Ascending aorta (tissue), 2 donors: ENCODE measurements around the gene WWP2. TPM values are rescaled to one million over a fixed set of nuclear protein-coding genes. Genes with fewer than 3 reads are reported as not detected.
"Not testable (repeated sequence)": the region's sequence is repeated elsewhere in the genome, so short reads cannot be mapped to it uniquely, and the experiment has no call there.

ENCODE experiments used
- DNase-seq, 2 donors: peaks; one replicate each; pipeline ENCODE4 v3.0.0-alpha.2; 2019; ENCODE audit warnings: low spot score in 2 of 2
- H3K27ac ChIP-seq, 2 donors: fragments of 200-600 bp; sonication (generic); one replicate each; pipeline ENCODE4 v1.5.1; 2016 to 2017; ENCODE audit warnings: mild to moderate bottlenecking in 1 of 2
- H3K27me3 ChIP-seq: fragments of 200-600 bp; sonication (generic); one replicate; pipeline ENCODE4 v1.5.1; 2017
- H3K36me3 ChIP-seq, 2 donors: fragments of 200-600 bp; sonication (generic); one replicate each; pipeline ENCODE4 v1.5.1; 2016
- H3K4me1 ChIP-seq, 2 donors: fragments of 200-600 bp; sonication (generic); one replicate each; pipeline ENCODE4 v1.5.1; 2016 to 2017; ENCODE audit warnings: mild to moderate bottlenecking in 1 of 2
- H3K4me3 ChIP-seq, 2 donors: fragments of 200-600 bp; sonication (generic); one replicate each; pipeline ENCODE4 v1.5.1; 2016 to 2017; ENCODE audit warnings: mild to moderate bottlenecking in 1 of 2
- H3K9me3 ChIP-seq, 2 donors: fragments of 200-600 bp; sonication (generic); one replicate each; pipeline ENCODE4 v1.5.1; 2016
- CTCF ChIP-seq, 3 experiments: fragments of 200-600 bp in 2 of 3; fragments of 450-650 bp in 1 of 3; sonication (generic) in 2 of 3; IDR thresholded peaks; one replicate each; pipeline ENCODE4 v1.5.1; 2016 to 2019; ENCODE audit warnings: antibody characterized with exemption in 3 of 3, mild to moderate bottlenecking in 1 of 3, moderate library complexity in 1 of 3
- intact Hi-C: fragments of 100-400 bp; cut with DNase I; formaldehyde crosslinking; loops from one replicate; pipeline ENCODE4 v1.15.1; 2023
- total RNA-seq: library from RNA; depleted of rRNA; stranded (reverse); fragments of >200 nt; gene quantifications from one replicate; pipeline ENCODE4 v1.1.0, GENCODE V29; 2016

Gene WWP2
- total RNA-seq, 1 donor from 2014 or later: 71.2 TPM

DNA sequence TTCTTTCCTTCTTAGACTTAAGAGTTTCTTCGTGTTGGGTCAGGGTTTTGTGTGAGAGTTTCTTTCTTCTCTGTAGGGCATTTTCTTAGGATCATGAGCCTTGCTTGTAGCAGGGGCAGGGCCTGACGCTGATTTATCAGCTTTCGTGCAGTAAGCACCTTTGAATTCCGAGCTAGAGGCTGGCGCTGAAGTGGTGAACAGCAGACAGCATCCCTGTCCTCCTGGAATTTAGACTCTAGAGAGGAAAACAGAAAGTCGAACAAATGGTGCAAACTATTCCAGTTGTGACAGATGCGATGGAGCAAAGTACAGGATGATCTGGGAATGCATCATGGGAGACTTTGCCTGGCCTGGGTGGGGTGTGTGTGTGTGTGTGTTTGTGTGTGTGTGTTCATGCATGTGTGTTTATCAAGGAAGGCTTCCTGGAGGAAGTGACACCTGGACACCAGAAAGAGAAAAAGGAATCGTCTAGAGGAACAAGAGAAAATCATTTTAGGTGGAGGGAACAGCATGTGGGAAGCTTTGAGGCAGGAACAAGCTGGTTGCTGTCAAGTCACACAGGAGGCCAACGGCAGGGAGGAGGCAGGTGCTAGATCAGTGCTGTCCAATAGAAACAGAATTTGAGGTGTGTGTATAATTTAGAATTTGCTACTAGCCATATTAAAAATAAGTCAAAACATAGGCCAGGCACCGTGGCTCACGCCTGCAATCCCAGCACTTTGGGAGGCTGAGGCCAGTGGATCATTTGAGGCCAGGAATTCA, 60.2 kb downstream of the WWP2 start:
- no peak for TF ChIP-seq CTCF (IDR thresholded peaks at IDR 0.05)
- H3K4me1 ChIP-seq: peaks cover 4 to 14% of the 10 kb centered on the region in 2 donors
- no peaks in the 10 kb centered on the region for H3K9me3 ChIP-seq
- peak overlapping the region; percentile 75 to 84 for H3K27ac ChIP-seq
- no peaks in the 10 kb centered on the region for H3K27me3 ChIP-seq
- H3K4me3 ChIP-seq: no peak overlapping the region
- H3K36me3 ChIP-seq: peaks cover 0 to 2% of the 10 kb centered on the region in 2 donors
- DNase-seq: no peak
- intact Hi-C loops: no loop called here

DNA sequence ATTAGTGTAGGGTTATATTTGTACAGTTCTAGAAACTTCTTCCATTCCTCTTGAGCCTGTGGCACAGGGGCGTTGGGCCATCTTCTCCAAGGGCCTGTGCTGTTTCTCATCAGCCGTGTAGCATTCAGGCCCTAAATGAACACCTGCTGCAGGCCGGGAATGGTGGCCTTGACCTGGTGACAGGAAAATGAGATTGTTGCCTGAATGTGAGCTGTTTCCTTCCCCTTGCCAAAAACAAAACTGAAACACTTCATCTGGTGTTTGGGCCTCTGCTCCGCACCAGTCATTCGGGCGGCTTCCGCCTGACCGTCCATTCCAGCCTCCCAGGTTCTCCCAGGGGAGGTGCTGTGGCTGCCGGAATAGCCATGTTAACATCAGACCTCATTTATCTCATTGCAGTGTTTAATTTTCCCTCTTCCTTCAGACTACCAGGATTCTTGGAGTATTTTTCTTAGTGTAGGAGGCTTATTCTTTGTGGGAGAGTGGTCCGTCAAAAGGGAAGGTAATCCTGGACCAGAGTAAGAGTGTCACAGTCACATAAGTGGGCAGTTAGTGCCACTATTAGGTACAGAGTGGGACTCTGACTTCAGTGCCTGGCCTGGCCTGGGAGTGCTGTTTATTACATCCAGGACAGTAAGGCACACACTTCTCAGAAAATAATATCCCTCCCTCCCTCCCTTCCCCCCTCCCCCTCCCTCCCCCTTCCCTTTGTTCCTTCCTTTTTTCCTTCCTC, 61.9 kb downstream of the WWP2 start:
- Histone ChIP-seq H3K4me3 (peak overlapping the region in 1 of 2 donors; percentile 5), H3K27ac (peak overlapping the region; percentile 31 to 49), H3K9me3 (no peaks in the 10 kb centered on the region), H3K36me3 (no peaks in the 10 kb centered on the region), H3K27me3 (no peaks in the 10 kb centered on the region), H3K4me1 (peaks cover 4 to 14% of the 10 kb centered on the region in 2 donors)
- no peak for TF ChIP-seq CTCF (IDR thresholded peaks at IDR 0.05)
- DNase-seq: no peak
- intact Hi-C loops: no loop called here

GRCh38 chr16:69824564-69825142, 62.5 kb downstream of the WWP2 start:
- peak overlapping the region in 1 of 2 donors; percentile 49 for H3K27ac ChIP-seq
- DNase-seq, H3K9me3 ChIP-seq, H3K36me3 ChIP-seq, intact Hi-C loops, H3K27me3 ChIP-seq, H3K4me3 ChIP-seq: not testable (repeated sequence)
- peaks cover 4 to 14% of the 10 kb centered on the region in 2 donors for H3K4me1 ChIP-seq

DNA sequence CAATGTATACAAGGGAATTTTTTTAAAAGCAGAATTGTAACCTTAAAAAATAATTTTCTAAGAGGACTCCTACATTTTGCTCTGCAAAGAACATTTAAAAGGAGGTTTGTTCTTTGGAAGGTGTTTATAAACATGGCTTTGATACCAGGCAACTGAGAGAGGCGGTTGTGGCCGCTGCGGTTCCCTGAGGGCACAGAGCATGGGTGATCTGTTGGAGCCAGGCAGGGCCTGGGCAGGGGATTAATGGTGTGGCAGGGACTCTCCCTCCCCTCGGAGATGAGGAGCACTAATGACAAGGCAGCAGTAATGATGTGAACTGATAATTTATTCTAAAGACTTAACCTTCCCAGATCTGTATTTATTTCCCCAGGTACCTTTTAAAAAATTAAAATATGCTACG, 65.4 kb downstream of the WWP2 start:
- Histone ChIP-seq H3K4me1 (peaks cover 0 to 16% of the 10 kb centered on the region in 2 donors), H3K36me3 (no peaks in the 10 kb centered on the region), H3K4me3 (no peak overlapping the region), H3K27me3 (no peaks in the 10 kb centered on the region), H3K9me3 (no peaks in the 10 kb centered on the region), H3K27ac (no peak overlapping the region)
- no peak for DNase-seq
- intact Hi-C loops: no loop called here
- TF ChIP-seq CTCF (IDR thresholded peaks at IDR 0.05): no peak

DNA sequence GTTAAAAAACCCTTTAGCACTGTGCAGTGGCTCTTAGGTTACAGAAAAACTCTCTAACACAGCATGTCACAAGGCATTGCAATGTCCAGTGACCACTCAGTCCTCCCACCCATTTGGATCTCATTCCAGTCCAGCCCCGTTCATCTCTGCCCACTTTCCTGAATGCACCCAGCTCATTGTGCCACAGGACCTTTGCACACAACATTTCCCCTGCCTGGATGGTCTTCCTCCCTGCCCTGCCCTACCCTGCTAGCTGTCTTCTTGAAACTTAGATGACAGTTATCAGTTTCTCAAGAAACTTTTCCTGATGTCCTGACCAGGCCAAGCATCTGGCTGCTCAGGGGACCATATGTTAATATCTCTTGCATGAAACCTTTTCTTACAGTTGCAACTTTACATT, 67.2 kb downstream of the WWP2 start:
- intact Hi-C loops: no loop called here
- H3K9me3 ChIP-seq: no peaks in the 10 kb centered on the region
- H3K27ac ChIP-seq: no peak overlapping the region
- no peak overlapping the region for H3K4me3 ChIP-seq
- TF ChIP-seq CTCF (IDR thresholded peaks at IDR 0.05): no peak
- DNase-seq: no peak
- peaks cover 0 to 16% of the 10 kb centered on the region in 2 donors for H3K4me1 ChIP-seq
- no peaks in the 10 kb centered on the region for H3K36me3 ChIP-seq
- H3K27me3 ChIP-seq: no peaks in the 10 kb centered on the region

DNA sequence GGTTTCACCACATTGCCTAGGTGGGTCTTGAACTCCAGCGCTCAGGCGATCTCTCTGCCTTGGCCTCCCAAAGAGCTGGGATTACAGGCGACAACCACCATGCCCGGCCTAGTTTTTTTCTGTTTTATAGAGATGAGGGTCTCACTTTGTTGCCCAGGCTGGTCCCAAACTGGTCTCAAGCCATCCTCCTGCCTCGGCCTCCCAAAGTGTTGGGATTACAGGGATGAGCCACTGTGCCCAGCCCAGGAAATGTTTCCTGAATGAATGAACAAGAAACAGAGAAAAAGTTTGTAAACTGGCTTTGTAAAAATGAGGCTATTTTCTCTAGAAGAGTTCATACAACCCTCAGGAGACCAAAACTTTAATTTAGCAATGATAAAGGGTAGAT, 68.0 kb downstream of the WWP2 start:
- peak overlapping the region; percentile 62 to 76 for H3K27ac ChIP-seq
- H3K4me1 ChIP-seq: peaks cover 0 to 16% of the 10 kb centered on the region in 2 donors
- no peaks in the 10 kb centered on the region for H3K9me3 ChIP-seq
- H3K4me3 ChIP-seq: no peak overlapping the region
- H3K36me3 ChIP-seq: no peaks in the 10 kb centered on the region
- DNase-seq: no peak
- intact Hi-C loops: no loop called here
- no peak for TF ChIP-seq CTCF (IDR thresholded peaks at IDR 0.05)
- no peaks in the 10 kb centered on the region for H3K27me3 ChIP-seq
